HK-2 (cell line): Measurements from ENCODE around the gene SLC35A4.
"Not testable (repeated sequence)": the region's sequence is repeated elsewhere in the genome, so short reads cannot be mapped to it uniquely, and the experiment has no call there.

Source experiments
- DNase-seq: peaks from one replicate; pipeline ENCODE4 v3.0.0-alpha.2; 2018; ENCODE audit not compliant: unreplicated experiment

SLC35A4 gene

DNA sequence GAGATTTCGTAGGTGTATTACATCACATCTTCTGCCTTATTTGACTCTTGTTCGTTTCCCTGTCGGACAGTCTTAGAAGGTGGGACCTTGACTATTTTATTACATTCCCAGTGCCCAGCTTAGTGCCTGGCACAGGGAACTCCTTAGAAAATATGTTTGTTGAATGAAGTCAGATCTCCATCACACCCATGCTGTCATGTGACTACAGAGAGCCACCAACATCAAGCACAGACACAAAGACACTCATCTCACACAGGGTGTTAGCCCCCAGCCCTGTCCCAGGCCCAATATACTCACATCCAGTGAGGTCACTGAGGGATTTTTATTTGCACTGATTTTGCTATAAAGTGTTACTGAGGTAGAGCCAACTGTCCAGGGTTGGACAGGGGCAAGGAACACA lies 6.7 kb upstream of the SLC35A4 start:
- DNase-seq: no peak

DNA sequence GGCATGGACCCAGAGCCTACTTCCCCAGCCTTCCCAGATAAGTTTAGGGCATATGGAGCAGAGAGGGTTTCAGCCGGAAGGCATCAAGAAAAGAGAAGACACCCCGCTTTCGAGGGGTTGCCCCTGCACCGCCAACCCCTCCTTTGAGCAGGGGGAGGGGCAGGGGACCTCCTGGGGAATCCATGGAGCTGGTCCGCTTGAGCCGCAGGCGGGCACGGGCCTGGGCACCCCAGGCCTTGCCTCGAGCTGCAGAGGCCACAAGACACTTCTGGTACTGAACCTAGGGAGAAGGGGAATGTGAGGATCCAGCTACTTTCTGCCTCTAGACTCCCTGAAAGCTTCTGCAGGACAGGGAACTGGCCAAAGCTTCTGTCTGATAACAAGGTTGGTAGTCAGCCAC lies 6.1 kb upstream of the SLC35A4 start:
- DNase-seq: no peak

DNA sequence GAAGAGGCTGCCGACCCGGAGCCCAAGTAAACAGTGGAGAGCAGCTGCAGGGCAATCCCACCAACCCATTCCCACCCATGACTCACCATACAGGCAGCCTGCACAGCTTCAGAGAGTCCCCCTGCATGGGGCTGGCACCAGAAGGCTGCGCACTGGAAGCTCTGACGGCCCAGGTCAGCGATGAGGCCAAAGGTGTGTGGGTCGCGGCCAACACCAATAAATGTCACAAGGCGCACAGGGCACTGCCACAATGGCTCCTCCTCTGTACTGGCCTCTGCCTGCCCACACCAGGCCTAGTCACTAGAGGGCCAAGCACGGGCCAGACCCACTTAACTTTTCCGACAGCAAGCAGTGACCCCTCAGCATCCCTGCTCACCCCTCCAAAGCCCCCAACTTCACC lies 4.4 kb upstream of the SLC35A4 start:
- no peak for DNase-seq

DNA sequence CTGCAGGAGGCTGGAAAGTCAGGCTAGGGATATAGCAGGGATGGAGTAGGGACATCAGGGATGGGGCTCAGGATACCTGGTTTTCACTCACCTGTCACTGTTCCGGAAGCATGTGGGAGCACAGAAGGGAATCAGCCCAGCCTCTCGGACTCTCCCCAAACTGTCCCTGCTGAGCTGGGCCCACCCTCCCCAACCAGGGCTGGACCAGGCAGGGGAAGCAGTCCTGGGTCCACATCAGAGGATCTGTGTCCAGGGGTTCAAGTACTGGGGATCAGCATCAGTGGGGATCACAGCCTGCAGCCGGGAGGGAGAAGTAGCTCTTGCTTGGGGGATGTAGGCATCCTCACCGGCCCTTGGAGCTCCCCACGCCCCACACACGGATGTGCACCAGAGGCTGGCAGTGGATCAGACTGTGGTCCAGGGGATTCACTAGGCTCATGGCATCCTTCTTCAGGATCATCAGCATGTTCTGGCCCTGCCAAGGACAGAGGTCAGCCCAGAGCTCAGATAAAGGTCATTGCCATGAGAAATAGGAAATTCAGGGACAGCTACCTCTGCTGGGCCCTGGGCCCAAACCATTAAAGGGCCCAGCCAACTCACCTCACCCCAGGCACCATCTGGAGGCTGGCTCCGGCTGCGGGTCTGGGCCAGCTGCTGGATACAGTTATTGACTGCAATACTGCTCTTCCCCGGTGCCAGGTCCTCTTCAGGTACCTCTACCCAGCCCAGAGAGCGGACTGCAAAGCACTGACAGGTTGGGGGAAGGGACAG lies 2.7 kb upstream of the SLC35A4 start:
- DNase-seq: no peak

DNA sequence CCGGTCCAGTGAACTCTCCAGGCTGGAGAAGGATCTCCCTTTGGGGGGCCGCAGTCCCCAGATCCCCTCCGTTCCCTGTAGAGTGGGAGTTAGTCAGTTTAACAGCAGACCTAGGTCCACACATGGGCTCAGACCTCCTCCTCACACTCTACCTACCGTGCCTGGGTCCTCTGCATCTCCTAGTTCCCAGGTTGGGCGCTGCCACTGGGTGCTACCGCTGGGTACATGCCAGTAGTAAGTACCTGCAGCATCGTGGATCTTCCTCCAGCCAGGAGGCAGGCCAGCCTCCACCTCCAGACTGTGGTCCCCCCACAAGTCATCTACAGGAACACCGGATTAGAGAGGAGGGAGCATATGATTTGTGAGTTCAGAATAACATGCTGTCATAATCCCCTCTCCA lies 1.0 kb upstream of the SLC35A4 start:
- no peak for DNase-seq

DNA sequence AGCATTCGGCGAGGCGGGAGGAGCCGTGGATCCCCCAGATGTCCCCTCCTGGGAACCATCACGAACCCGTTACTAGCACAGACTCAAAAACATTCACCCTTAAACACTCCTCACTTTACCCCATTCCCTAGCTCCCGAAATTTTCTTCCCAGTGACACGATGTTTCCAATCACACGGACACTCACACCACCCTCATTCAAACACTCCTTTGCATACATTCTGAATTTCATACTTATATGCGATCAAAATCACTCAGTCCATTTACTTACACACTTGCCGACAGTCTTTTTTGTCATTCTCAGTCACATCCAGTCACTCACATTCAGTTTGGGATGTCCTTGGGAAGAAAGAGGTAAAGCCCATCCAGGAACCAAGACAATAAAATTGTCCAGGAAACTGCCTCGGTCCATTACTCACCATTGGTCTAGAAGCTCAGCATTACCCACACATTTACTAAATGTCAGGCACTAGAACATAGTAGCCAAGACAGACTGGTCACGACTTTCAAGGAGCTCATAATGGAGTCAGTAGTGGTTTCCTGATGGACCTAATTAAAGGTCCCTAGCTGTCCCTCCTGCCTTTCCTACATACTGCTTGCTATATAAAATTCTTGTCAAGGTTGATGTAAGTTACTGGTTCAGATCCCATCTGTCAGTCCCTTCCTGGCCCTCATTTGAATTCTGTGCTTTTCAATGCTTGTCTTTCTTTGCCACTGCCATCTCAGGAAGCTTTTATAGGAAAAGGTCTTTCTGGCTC lies 574 bp downstream of the SLC35A4 start:
- DNase-seq: no peak

DNA sequence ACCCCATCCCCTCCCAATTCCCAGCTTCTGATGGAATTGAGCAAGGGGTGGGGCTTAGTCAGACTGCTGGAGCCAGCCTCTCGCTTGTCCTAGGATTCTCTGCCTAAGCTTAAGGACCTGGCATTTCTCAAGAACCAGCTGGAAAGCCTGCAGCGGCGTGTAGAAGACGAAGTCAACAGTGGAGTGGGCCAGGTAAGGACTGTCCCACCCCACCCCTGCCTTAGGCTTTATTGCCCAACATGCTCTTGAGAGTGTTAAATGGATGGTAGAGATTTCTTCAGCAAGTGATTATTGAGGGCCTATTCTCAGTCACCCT lies 1.1 kb downstream of the SLC35A4 start:
- no peak for DNase-seq

DNA sequence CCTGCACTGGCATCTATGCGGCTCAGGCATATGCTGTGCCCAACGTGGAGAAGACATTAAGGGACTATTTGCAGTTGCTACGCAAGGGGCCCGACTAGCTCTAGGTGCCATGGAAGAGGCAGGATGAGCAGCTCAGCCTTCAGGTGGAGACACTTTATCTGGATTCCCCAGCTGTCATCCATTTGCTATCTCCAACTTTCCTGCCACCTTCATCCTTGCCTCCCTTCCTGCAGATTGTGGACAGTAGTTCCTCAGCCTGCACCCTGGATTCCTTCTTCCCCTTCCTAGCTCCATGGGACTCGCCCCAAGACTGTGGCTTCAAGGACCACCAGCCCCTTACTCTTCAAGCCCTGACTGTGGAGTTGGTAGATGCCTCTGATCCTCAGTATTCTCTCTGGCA lies 2.0 kb downstream of the SLC35A4 start:
- no peak for DNase-seq

DNA sequence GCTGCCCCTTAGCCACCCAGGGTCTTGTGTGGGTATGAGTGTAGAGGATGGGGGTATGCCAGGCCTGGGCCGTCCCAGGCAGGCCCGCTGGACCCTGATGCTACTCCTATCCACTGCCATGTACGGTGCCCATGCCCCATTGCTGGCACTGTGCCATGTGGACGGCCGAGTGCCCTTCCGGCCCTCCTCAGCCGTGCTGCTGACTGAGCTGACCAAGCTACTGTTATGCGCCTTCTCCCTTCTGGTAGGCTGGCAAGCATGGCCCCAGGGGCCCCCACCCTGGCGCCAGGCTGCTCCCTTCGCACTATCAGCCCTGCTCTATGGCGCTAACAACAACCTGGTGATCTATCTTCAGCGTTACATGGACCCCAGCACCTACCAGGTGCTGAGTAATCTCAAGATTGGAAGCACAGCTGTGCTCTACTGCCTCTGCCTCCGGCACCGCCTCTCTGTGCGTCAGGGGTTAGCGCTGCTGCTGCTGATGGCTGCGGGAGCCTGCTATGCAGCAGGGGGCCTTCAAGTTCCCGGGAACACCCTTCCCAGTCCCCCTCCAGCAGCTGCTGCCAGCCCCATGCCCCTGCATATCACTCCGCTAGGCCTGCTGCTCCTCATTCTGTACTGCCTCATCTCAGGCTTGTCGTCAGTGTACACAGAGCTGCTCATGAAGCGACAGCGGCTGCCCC lies 2.6 kb downstream of the SLC35A4 start:
- DNase-seq: no peak

DNA sequence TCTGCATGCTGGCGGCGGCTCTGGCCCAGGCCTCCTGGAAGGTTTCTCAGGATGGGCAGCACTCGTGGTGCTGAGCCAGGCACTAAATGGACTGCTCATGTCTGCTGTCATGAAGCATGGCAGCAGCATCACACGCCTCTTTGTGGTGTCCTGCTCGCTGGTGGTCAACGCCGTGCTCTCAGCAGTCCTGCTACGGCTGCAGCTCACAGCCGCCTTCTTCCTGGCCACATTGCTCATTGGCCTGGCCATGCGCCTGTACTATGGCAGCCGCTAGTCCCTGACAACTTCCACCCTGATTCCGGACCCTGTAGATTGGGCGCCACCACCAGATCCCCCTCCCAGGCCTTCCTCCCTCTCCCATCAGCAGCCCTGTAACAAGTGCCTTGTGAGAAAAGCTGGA lies 3.2 kb downstream of the SLC35A4 start:
- no peak for DNase-seq

DNA sequence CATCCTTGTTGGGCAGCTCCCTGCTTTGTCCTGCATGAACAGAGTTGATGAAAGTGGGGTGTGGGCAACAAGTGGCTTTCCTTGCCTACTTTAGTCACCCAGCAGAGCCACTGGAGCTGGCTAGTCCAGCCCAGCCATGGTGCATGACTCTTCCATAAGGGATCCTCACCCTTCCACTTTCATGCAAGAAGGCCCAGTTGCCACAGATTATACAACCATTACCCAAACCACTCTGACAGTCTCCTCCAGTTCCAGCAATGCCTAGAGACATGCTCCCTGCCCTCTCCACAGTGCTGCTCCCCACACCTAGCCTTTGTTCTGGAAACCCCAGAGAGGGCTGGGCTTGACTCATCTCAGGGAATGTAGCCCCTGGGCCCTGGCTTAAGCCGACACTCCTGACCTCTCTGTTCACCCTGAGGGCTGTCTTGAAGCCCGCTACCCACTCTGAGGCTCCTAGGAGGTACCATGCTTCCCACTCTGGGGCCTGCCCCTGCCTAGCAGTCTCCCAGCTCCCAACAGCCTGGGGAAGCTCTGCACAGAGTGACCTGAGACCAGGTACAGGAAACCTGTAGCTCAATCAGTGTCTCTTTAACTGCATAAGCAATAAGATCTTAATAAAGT lies 3.9 kb downstream of the SLC35A4 start:
- no peak for DNase-seq

DNA sequence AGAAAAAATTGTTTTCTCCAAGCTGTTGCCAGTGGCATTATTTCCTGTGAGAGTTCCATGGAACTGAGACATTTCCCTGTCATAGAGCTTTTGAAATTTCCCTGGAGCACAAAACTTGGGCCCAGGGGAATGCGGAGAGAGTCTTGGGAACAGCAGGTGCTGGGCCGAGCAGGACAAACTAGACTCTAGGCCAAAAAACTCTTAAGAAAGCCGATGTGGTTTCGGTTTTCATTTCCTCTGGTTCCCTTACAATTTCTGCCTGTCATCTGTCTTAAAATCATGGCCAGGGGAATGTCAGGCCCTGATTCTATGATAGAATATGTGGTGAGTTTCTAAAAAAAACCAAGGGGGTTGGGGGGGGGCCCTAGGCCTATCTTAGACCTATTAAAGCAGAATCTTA lies 4.6 kb downstream of the SLC35A4 start:
- no peak for DNase-seq

DNA sequence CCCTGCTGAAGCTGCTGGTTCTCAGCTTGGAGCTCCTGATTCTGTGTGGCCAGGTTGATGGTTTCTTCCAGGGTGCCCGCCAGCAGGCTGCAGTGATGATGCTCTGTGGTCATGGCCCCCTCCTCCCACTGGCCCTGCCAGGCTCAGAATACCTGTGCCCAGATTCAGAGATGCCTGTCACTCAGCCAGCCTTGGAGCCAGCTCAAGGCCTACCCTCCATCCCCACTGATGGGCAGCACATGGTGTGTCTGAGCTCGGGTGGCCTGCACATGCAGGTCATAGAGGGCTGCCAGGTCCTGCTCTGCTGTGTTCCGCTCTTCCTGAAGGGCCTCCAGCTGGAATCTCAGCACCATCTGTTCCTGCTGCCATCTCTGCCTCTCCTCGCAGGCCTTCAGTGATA lies 5.4 kb downstream of the SLC35A4 start:
- DNase-seq: no peak

DNA sequence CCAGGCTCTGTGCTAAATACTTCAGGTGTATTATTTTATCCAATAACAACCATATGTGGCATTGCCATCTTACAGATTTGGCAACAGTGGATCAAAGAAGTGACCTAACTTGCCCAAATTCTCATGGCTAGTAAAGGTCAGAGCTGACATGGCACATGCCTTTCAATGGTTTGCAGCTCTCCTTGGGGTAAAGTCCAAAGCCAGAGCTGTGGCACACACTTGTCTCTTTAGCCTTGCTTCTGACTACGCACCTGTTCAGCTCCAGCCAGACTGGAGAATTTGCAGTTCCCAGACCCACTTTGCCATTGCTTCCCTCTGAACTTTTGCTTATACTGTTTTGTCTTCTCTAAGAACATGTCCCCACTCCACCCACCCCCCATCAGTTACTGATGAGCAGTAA lies 5.9 kb downstream of the SLC35A4 start:
- no peak for DNase-seq

DNA sequence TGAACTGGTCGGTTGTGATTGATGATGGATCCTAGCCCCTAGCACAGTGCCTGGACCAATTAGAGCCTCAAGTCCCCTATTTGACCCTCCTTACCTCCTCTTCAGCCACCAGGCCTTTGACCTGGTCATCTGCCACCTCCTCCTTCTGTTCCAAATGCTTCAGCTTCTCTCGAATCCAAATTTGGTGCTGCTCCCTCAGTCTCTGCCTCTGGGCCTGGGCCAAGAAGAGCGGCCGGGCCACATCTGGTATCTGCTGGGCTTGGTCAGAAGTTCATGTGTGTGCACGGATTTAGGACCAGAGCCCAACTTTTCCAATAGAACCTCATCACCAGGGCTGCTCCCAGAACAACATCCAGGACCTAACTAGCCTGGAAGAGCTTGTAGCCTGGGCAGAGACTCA lies 6.5 kb downstream of the SLC35A4 start:
- DNase-seq: no peak

DNA sequence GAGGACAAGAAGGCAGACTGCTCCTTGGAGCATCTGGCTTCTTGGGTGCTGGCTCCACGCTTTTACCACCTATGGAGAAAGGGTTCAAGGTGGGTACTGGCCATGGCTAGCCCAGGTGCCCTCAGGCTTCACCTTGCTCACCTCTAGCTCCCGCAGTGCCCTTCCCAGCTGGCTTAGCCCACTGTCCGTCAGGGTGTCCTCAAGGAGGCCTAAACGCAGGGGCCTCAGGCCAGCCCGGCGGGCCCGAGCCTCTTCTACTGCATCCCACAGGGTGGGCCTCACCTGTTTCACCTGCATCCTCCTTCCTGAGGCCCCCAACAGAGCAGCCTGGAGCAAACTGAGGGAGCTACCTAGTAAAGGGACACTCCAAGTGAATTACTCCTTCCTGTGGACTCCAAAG lies 9.1 kb downstream of the SLC35A4 start:
- no peak for DNase-seq

DNA sequence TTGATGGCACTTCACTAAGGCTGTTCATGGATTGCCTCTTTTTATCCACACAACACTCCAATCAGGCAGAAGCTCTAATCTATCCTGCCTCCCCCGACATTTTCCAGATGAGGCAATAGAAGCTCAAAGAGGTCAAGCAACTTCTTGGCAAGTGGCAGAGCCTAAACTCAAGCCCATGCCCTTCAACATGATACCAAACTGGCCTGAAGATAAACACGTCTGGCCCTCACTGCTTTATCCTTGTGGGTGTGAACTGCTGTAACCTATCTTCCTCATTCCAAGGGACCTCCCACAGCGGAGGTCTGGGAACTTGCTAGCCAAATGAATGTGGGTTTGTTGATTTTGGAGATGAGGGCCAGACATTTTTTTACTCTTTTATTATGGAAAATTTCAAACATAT lies 9.5 kb downstream of the SLC35A4 start:
- no peak for DNase-seq

DNA sequence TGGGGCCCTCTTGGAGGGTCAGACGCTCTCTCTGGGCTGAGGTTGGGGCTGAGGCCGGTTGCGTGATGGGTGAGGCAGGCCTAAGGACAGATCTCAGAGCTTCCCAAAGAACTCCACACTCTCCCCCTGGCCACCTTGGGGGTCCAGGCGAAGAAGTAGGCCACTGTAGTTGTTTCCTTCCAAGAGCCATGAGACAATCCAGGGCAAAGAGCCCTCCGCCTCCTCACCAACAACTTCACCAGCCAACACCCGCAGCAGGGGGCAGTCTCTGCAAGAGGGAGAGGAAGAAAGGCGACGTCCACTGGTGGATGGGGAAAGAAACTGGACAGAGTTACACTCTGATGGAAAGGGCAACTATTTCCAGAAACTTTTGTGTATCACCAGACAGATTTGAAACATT lies 10.7 kb downstream of the SLC35A4 start:
- DNase-seq: no peak

DNA sequence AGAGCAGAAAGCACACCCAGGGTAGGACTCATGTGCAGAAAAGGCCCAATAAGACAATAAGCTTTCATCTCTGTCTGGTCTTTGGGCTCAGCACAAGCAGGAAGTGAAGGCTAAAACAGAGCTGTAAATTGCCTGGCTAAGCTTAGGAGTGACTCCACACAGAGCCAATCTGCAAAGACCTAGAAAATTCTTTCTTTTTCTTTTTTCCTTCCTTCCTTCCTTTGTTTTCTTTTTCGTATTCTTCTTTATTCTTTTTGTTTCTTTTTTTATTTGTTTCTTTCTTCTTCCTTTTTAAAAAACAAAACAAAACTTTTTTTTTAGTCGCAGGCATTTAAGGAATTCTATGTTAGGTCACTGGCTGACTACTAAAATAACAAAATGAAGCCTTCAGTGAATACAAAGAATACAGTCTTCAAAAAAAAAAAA lies 12.2 kb downstream of the SLC35A4 start:
- DNase-seq: no peak

DNA sequence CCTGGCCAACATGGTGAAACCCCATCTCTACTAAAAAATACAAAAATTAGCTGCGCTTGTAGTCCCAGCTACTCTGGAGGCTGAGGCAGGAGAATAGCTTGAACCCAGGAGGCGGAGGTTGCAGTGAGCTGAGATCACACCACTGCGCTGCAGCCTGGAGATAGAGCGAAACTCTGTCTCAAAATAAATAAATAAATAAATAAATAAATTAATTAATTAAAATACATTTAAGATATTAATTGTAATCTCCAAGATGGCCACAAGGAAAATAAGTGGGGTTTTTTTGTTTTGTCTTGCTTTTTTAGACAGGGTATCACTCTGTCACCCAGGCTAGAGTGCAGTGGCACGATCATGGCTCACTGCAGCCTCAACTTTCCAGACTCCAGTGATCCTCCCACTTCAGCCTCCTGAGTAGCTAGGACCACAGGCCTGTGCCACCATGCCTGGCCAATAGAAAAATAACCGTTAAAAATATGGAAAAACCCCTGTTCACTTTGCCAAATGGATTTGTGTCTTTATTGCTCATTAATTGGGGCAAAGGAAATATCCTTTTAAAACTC lies 14.6 kb downstream of the SLC35A4 start:
- DNase-seq: not testable (repeated sequence)

DNA sequence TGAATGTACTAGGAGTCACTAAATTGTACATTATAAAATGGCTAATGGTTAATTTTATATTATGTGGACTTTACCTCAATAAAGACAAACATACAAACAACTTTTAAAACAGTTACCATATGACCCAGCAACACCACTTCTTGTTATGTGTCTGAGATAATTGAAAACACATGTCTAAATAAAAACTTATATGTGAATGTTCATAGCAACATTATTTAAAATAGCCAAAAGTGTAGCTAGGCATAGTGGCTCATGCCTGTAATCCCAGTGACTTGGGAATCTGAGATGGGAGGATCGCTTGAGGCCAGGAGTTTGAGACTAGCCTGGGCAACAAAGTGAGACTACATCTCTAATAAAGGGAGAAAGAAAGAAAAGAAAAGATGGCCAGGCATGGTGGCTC lies 22.9 kb downstream of the SLC35A4 start:
- DNase-seq: no peak

DNA sequence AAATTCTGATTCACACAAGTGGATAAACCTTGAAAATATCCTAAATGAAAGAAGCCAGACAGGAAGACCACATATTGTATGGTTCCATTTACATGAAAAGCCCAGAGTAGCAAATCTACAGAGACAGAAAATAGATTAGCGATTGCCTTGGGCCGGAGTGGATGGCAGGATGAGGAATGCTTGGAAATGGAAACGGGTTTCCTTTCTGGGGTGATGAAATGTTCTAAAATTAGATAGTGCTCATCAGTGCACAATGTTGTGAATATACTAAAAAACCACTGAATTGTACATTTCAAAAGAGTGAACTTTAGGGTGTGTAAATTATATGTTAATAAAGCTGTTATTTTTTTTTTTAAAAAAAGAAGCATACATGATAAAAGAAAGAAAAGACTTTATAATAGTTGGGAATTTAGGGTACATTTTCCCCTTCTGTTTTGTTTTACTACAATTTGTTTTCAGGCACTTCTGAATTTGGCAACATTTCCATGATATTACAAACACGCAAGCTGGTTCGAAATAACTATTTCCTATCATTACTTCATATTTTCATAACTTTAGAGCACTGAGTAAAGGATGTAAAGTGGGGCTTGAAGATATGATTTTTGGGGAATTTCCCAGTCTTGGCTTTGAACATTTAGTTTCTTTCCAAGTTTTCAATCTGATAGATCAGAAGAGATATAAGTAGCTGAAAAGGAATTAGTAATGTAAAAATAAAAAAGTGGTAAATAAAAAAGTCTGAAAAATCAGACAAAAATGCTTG lies 23.9 kb downstream of the SLC35A4 start:
- no peak for DNase-seq
